GM19238 (cell line): ENCODE data around the gene MYO7A.

Source experiments
- DNase-seq: peaks from one replicate; pipeline ENCODE4 v3.0.0; 2011; ENCODE audit warnings: low spot score; ENCODE audit not compliant: insufficient read length

Gene MYO7A

GRCh38 chr11:77127920-77128691 lies at the start of gene MYO7A:
Gene MYO7A (plus strand): TSS chr11:77128246. CDS start chr11:77130635, 2,389 bp downstream.
- no peak for DNase-seq

- DNase-seq: no peak
Observed at GRCh38 chr11:77079666-77080065, 48.4 kb upstream of the MYO7A start.

- no peak for DNase-seq
Observed at GRCh38 chr11:77080643-77081210, 47.3 kb upstream of the MYO7A start.

GRCh38 chr11:77081381-77081851 lies 46.6 kb upstream of the MYO7A start:
- DNase-seq: no peak

- no peak for DNase-seq
Observed at GRCh38 chr11:77081976-77082836, 45.8 kb upstream of the MYO7A start.

GRCh38 chr11:77082838-77083565 lies 45.0 kb upstream of the MYO7A start:
- peak; percentile 51 for DNase-seq

GRCh38 chr11:77083566-77084245 lies 44.3 kb upstream of the MYO7A start:
- DNase-seq: no peak

- no peak for DNase-seq
Observed at GRCh38 chr11:77084581-77085191, 43.4 kb upstream of the MYO7A start.

- DNase-seq: no peak
Observed at GRCh38 chr11:77085652-77086051, 42.4 kb upstream of the MYO7A start.

GRCh38 chr11:77086521-77087472 lies 41.2 kb upstream of the MYO7A start:
- DNase-seq: no peak

GRCh38 chr11:77087723-77088225 lies 40.3 kb upstream of the MYO7A start:
- DNase-seq: no peak

GRCh38 chr11:77088236-77089003 lies 39.6 kb upstream of the MYO7A start:
- DNase-seq: no peak

- DNase-seq: no peak
Observed at GRCh38 chr11:77089004-77089545, 39.0 kb upstream of the MYO7A start.

- DNase-seq: no peak
Observed at GRCh38 chr11:77090046-77090372, 38.0 kb upstream of the MYO7A start.

GRCh38 chr11:77090373-77091111 lies 37.5 kb upstream of the MYO7A start:
- DNase-seq: no peak

GRCh38 chr11:77091146-77091940 lies 36.7 kb upstream of the MYO7A start:
- peak; percentile 93 for DNase-seq

- DNase-seq: no peak
Observed at GRCh38 chr11:77092382-77092781, 35.7 kb upstream of the MYO7A start.
